GM12865 (cell line): ENCODE measurements around the gene UNC119.

Experiments
- DNase-seq: peaks from one replicate; pipeline ENCODE4 v3.0.0; 2010; ENCODE audit warnings: low read depth
- H3K4me3 ChIP-seq: 2 replicates; pipeline ENCODE4 v1.5.1; 2011; ENCODE audit warnings: mild to moderate bottlenecking, low read depth, low read length, control low read depth
- CTCF ChIP-seq: IDR thresholded peaks from 2 replicates; pipeline ENCODE4 v1.5.1; 2011; ENCODE audit warnings: low read length, control low read depth, low read depth, inconsistent platforms; ENCODE audit not compliant: insufficient read depth; ENCODE audit errors: missing control alignments

The UNC119 gene

GRCh38 chr17:28585851-28586250, 33.4 kb upstream of the UNC119 start:
- no peak for TF ChIP-seq CTCF
- no peak overlapping the region for H3K4me3 ChIP-seq
- no peak for DNase-seq

- TF ChIP-seq CTCF: no peak
- no peak overlapping the region for H3K4me3 ChIP-seq
- DNase-seq: no peak
Measured at GRCh38 chr17:28584434-28584833, 32.0 kb upstream of the UNC119 start.

GRCh38 chr17:28582513-28582912, 30.1 kb upstream of the UNC119 start:
- H3K4me3 ChIP-seq: no peak overlapping the region
- TF ChIP-seq CTCF: no peak
- DNase-seq: no peak

GRCh38 chr17:28580959-28581358, 28.5 kb upstream of the UNC119 start:
- TF ChIP-seq CTCF: no peak
- H3K4me3 ChIP-seq: no peak overlapping the region
- no peak for DNase-seq

- no peak overlapping the region for H3K4me3 ChIP-seq
- no peak for TF ChIP-seq CTCF
- peak; percentile 60 for DNase-seq
Measured at GRCh38 chr17:28579526-28579925, 27.1 kb upstream of the UNC119 start.

- TF ChIP-seq CTCF: no peak
- no peak for DNase-seq
- no peak overlapping the region for H3K4me3 ChIP-seq
Measured at GRCh38 chr17:28578246-28579195, 26.1 kb upstream of the UNC119 start.
